GM06990 (cell line): ENCODE data around the gene PRKCH.

Experiments
- DNase-seq: peaks from one replicate; pipeline ENCODE4 v3.0.0-alpha.2; 2011; ENCODE audit not compliant: insufficient read length; ENCODE audit errors: extremely low read depth
- H3K27me3 ChIP-seq: replicated peaks from 2 replicates; pipeline ENCODE4 v1.6.0; 2011; ENCODE audit warnings: low read length; ENCODE audit not compliant: control insufficient read depth, insufficient read depth
- H3K36me3 ChIP-seq: 2 replicates; pipeline ENCODE4 v1.5.1; 2011; ENCODE audit warnings: low read length; ENCODE audit not compliant: control insufficient read depth, insufficient read depth
- H3K4me3 ChIP-seq: replicated peaks from 2 replicates; pipeline ENCODE4 v1.5.1; 2011; ENCODE audit warnings: low read depth, mild to moderate bottlenecking, control low read depth, low read length
- TF ChIP-seq, protein P1 (sequence below): IDR thresholded peaks from 2 replicates; pipeline ENCODE4 v1.5.1; 2011; ENCODE audit warnings: low read length, control low read depth, mild to moderate bottlenecking, inconsistent platforms; ENCODE audit not compliant: insufficient read depth, poor library complexity, severe bottlenecking

Gene PRKCH

DNA sequence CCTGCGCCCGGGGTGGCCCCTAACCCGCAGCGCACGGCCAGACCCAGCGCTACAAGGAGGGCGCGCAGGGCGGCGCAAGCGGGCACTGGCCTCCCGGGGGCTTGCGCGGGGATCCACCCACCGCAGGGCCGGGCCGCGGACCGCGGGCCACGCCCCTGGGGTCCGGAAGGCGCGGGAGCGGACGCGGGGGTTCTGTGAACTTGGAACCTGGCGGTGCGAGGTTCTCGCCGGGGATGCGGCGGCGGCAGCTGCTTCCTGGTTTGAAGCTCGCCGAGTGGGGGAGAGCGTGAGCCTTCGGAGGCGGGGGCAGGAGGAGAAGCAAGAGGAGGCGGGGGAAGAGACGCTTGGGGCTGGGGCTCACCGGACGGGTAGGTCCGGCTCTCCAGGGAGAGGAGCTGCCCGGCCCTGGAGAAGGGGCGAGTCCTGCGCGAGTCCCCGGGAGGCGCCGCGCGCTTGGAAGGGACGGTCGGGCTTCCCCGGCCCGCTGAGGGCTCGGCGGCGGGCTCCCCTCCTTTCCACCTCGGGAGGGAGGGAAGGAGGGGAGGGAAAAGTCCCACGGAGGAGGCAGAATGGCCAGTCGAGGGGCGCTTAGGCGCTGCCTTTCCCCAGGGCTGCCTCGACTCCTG, at the start of gene PRKCH:
PRKCH (plus strand) TSS at position 195 of the 626 bp plus-strand sequence. CDS start 523 bp downstream, outside the sequence.
- peak within 1 kb of the TSS; percentile 83 for H3K4me3 ChIP-seq
- H3K36me3 ChIP-seq: no peaks in the 10 kb centered on the region
- no peaks in the 10 kb centered on the region; the same call in 1 of the 2 replicates for H3K27me3 ChIP-seq
- TF ChIP-seq, protein P1, sequence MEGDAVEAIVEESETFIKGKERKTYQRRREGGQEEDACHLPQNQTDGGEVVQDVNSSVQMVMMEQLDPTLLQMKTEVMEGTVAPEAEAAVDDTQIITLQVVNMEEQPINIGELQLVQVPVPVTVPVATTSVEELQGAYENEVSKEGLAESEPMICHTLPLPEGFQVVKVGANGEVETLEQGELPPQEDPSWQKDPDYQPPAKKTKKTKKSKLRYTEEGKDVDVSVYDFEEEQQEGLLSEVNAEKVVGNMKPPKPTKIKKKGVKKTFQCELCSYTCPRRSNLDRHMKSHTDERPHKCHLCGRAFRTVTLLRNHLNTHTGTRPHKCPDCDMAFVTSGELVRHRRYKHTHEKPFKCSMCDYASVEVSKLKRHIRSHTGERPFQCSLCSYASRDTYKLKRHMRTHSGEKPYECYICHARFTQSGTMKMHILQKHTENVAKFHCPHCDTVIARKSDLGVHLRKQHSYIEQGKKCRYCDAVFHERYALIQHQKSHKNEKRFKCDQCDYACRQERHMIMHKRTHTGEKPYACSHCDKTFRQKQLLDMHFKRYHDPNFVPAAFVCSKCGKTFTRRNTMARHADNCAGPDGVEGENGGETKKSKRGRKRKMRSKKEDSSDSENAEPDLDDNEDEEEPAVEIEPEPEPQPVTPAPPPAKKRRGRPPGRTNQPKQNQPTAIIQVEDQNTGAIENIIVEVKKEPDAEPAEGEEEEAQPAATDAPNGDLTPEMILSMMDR: peak; percentile 26
- DNase-seq: peak; percentile 86

DNA sequence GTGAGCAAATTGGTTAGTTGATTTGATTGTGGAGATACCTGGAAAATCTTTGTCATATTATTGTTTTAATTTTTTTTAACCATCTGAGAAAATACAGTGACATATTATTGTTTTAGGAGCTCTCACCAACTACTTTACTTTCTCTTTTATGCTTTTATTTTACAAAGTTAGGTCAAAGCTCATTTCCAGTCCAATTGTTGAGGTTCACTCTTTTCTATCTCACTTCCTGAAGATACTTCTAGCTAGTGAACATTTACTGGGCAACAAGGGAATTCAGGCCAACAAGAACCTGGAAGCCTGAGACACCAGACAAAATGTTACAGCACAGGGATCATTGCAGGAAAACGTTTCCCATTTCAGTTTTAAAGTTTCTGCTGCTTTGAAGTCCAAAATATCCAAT, 44.1 kb upstream of the PRKCH start:
- Histone ChIP-seq H3K4me3 (no peak overlapping the region), H3K27me3 (no peaks in the 10 kb centered on the region; the same call in none of the 2 replicates), H3K36me3 (no peaks in the 10 kb centered on the region)
- DNase-seq: no peak
- TF ChIP-seq, protein P1: no peak

DNA sequence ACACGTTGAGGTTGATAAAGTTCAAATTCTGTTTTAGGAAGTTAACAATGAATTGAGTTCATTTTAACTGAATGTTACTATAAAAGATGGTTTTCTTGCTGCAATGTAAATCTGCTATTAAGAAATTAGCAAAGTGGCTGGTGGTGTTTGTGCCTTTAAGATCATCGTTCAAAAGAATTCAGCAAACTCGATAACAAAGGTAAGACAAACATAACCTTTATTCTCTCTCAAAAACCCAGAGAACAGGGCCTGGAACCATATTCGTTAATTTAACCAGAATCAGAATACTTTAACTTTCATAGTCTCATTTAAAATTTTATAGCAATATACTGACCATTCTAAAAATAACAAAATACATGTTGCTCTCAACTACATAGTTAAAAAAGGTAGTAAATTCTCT, 43.6 kb upstream of the PRKCH start:
- no peaks in the 10 kb centered on the region; the same call in none of the 2 replicates for H3K27me3 ChIP-seq
- H3K36me3 ChIP-seq: no peaks in the 10 kb centered on the region
- TF ChIP-seq, protein P1: no peak
- DNase-seq: no peak
- no peak overlapping the region for H3K4me3 ChIP-seq

DNA sequence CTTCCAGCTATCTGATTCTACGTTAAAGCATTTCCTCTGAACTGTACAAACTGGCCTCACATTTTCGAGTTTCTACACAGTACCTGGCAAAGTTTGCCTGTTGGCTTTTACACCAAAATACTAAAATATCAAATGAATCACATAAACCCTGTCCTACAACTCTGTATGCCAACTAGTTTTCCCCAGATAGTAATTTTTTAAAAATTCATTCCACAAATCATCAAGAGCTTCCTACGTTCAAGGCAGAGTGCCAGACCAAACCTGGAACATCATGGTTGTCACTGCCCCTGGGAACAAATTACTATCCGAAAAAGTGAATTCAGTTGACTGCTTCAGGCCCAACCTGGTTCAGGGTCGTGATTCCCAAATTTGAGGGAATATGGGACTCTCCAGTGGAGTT, 42.3 kb upstream of the PRKCH start:
- H3K27me3 ChIP-seq: no peaks in the 10 kb centered on the region; the same call in none of the 2 replicates

DNA sequence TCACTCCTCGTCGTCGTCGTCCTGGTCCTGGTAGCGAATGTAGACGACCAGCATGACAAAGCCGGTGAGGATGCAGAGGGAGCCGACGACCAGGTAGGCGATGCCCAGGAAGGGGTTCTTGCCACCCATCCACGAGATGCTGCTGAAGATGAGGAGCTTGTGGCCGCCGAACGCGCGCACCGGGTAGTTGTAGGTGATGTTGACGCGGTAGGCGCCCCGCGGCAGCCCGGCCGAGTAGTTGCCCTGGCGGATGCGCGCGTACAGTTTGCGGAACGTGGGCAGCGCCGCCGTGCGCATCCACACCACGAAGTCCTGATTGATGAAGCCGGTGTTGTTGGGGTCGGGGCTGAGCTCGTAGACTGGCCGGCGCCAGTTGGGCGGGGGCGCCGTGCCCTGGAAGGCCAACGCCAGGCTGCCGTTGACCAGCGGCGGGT, 41.3 kb upstream of the PRKCH start:
- H3K27me3 ChIP-seq: no peaks in the 10 kb centered on the region; the same call in none of the 2 replicates
- no peak for DNase-seq
- TF ChIP-seq, protein P1: no peak
- H3K36me3 ChIP-seq: no peaks in the 10 kb centered on the region
- no peak overlapping the region for H3K4me3 ChIP-seq

More for the DNA sequence above, 42.3 kb upstream of the PRKCH start:
- no peak for DNase-seq
- H3K4me3 ChIP-seq: no peak overlapping the region
- TF ChIP-seq, protein P1: no peak
- H3K36me3 ChIP-seq: no peaks in the 10 kb centered on the region
